AG10803 (cell line): Measurements from ENCODE around the gene PPP2R2C.

Experiments used
- DNase-seq: peaks from one replicate; pipeline ENCODE4 v3.0.0; 2010; ENCODE audit warnings: low read depth
- H3K4me3 ChIP-seq: 2 replicates; pipeline ENCODE4 v1.5.1; 2011; ENCODE audit warnings: mild to moderate bottlenecking, low read length, control low read depth
- TF ChIP-seq, protein P1 (sequence below): conservative IDR thresholded peaks from 2 replicates; pipeline ENCODE4 v1.5.1; 2011; ENCODE audit warnings: mild to moderate bottlenecking, low read length, control low read depth, inconsistent platforms

Gene PPP2R2C

DNA sequence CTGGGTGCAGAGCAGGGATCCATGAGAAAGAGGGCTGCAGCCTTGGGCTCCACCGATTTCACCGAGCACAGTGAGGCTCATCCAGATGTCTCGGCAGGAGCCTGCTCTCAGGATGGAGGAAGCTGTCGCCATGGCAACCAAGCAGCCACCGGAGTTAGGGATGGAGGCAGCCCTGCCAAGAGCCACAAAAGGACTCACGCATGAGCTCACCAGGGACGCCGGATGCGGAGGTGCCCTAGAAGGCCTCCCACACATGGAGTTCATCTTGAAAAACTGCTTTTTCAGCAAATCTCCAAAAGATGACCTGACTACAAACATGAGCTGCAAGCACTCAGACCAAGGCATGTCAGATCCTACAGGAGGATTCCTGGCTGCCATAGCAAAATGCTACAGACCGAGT, 112.0 kb downstream of the PPP2R2C start:
- peak; percentile 2 for DNase-seq

DNA sequence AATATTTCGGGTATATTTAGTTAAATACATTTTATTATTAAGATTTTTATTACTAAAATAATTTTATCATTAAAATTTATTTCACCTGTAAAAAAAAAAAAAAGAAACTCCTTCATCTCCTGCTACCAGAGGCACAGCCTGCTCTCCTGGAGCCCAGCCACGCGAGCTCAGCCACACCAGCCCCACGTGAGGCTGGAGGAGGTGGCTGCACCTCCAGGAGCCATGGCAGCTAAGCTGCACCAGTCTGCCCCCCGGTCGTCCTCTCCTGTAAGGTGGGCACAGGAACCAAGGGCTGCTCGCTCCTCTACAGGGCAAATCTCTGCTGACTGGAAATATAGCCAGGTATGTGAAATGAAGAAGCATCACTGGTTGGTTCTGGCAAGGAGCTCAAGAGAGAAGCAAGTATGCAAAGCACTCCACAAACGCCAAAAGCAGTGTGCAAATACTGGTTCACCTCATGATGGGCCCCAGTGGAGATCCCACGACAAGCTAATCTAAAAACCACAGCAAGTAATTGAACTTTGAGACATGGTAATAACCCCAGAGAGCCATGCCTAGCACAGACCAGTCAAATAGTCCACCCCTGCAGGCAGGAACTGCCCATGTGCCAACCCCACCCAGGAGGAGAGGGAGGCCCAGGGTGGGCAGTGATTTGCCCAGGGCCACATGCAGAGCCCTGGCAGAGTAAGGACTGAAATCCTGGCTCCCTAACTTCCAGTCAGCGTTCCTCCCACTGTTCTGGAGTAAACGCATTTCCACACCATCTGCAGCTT, 112.7 kb downstream of the PPP2R2C start:
- TF ChIP-seq, protein P1, sequence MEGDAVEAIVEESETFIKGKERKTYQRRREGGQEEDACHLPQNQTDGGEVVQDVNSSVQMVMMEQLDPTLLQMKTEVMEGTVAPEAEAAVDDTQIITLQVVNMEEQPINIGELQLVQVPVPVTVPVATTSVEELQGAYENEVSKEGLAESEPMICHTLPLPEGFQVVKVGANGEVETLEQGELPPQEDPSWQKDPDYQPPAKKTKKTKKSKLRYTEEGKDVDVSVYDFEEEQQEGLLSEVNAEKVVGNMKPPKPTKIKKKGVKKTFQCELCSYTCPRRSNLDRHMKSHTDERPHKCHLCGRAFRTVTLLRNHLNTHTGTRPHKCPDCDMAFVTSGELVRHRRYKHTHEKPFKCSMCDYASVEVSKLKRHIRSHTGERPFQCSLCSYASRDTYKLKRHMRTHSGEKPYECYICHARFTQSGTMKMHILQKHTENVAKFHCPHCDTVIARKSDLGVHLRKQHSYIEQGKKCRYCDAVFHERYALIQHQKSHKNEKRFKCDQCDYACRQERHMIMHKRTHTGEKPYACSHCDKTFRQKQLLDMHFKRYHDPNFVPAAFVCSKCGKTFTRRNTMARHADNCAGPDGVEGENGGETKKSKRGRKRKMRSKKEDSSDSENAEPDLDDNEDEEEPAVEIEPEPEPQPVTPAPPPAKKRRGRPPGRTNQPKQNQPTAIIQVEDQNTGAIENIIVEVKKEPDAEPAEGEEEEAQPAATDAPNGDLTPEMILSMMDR, result no peak
- DNase-seq, result no peak
- H3K4me3 ChIP-seq, result no peak overlapping the region

More for the DNA sequence above, 112.0 kb downstream of the PPP2R2C start:
- TF ChIP-seq, protein P1, result no peak
- H3K4me3 ChIP-seq, result no peak overlapping the region

DNA sequence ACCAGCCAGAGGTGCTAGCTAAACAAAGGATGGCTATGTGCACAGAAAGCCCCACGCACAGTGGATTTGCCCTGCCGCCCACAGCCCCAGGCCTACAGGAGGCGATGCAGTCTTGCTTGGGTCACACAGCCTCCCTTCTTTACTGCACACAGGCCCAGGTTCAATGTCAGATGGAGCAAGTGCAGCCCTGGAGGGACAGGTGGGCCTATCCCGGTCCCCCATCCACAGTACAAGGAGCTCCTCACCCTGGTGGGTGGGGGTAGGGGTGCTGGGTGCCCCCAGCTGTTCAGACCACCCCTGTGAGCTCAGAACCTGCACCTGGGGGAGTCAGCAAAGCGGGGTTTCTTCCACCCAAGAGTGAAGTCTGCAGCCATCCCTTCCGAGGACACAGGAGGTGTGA, 114.9 kb downstream of the PPP2R2C start:
- H3K4me3 ChIP-seq, result no peak overlapping the region
- DNase-seq, result no peak
- TF ChIP-seq, protein P1, result no peak

DNA sequence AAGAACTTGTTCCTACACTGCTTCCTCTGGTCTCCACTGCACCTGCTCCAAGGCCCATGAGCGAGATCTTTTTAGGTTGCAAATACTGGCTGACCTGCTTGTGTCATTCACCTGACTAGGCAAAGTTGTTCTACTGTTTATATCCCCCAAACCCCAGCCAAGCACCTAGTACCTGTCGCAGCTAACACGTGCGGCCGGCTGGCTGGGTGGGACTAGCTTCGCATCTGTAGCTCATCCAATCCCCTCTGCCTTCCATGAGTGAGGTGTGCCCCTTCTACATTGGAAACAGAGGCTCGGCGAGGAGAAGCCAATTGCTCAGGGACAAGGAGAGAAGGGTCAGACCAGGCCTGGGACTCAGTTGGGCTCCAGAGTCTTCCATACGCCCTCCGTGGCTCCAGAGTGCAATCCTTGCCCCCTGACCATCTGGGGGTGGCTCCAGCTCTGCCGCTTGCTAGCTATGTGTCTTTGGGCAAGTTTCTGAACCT, 116.3 kb downstream of the PPP2R2C start:
- no peak overlapping the region for H3K4me3 ChIP-seq
- DNase-seq, result no peak
- TF ChIP-seq, protein P1, result no peak

DNA sequence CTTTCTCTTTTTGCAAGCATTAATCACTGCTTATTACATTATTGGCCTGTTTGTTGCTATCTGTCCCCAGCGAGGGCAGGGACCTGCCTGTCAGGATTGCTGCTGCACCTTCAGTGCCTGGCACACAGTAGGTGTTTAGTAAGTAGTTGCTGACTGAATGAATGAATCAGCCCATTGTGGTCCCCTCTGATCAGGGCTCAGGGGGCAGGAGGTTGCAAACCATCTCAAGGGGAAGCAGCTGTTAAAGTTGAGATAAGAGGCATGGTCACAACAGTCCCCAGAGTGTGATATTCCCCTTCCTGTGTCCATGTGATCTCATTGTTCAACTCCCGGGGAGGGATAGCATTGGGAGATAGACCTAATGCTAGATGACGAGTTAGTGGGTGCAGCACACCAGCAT, 117.4 kb downstream of the PPP2R2C start:
- no peak overlapping the region for H3K4me3 ChIP-seq
- no peak for DNase-seq
- TF ChIP-seq, protein P1, result no peak

DNA sequence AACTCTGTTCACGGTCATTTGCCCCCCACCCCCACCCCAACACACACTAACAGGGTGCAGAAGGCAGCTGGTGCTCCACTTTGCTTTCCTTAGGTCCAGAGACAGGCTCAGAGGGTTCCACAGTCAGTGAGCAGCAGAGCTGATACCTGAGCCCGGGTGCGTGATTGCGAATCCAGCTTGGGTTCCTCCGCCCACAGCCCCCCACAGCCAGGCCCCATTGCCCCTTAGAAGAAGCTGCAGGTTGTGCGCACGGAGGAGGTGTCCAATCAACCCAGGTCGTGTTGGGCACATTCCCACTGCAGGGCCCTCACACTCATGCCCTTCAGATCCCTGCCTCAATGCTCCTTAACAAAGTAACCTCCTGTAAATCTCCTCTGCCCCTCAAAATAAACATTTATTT, 117.8 kb downstream of the PPP2R2C start:
- DNase-seq, result no peak
- no peak overlapping the region for H3K4me3 ChIP-seq
- TF ChIP-seq, protein P1, result no peak

DNA sequence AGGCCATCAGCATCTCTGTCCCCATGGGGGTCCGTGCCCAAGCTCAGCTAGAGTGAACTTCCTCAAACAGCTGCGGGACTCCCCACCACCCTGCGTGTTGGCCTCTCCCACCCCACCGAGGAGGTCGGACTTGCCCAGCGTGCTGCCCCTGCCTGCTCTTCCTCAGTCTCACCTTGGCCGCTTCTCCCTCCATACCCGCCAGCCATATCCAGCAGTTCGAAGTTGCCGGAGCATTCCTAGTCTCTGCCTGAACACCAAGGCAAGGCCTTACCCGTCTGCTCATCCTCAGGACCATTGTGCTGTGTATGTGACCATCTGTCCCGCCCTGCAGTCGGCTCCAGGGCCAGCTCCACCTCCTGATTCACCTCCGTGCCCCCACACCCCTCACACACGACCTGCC, 118.3 kb downstream of the PPP2R2C start:
- no peak overlapping the region for H3K4me3 ChIP-seq

More for the DNA sequence above, 118.3 kb downstream of the PPP2R2C start:
- no peak for DNase-seq
- TF ChIP-seq, protein P1, result no peak
